Loucy (cell line): ENCODE data around the gene LRRC47.

Source experiments
- EZH2phosphoT487 ChIP-seq: fragments of 200-600 bp; IDR thresholded peaks from 2 replicates; pipeline ENCODE4 v1.6.1; 2018; ENCODE audit warnings: antibody characterized with exemption, mild to moderate bottlenecking, moderate library complexity, borderline replicate concordance
- TF ChIP-seq, protein P1 (sequence below): fragments of 200-600 bp; sonication (generic); conservative IDR thresholded peaks from 2 replicates; pipeline ENCODE4 v1.5.1; 2014; ENCODE audit warnings: mild to moderate bottlenecking, antibody characterized with exemption, low read length

DNA sequence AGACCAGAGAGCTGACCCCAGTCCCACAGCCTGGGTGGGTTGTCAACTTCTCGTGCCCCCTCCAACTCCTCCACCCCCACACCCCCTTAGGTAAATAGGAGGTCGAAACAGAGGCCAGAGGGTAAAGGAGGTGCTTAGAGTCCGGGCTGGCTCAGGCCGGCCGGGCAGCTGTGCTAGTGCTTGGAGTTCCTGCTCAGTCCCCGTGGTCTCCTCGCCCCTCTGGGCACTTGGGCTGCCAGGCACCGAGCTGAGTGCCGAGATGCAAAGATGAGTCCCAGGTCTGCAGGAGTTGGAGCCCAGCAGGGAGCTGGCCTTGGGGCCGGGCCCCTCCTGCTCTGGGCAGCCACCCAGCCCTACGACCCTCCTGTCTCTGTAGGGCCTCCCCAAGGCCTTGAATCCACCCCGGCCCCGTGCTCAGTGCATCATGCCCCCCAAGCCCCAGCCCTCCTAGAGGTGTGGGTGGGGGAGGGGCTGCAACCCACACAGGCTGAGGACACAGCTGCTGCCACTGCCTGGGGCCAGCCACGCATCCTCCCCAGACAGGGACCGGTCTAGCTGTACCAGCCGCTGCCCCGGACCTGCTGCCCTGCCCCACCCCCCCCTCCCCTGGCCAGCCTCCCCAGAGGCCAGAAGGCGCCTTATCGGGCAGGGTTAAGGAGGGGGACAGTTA lies 21.9 kb downstream of the LRRC47 start:
- TF ChIP-seq, protein P1, sequence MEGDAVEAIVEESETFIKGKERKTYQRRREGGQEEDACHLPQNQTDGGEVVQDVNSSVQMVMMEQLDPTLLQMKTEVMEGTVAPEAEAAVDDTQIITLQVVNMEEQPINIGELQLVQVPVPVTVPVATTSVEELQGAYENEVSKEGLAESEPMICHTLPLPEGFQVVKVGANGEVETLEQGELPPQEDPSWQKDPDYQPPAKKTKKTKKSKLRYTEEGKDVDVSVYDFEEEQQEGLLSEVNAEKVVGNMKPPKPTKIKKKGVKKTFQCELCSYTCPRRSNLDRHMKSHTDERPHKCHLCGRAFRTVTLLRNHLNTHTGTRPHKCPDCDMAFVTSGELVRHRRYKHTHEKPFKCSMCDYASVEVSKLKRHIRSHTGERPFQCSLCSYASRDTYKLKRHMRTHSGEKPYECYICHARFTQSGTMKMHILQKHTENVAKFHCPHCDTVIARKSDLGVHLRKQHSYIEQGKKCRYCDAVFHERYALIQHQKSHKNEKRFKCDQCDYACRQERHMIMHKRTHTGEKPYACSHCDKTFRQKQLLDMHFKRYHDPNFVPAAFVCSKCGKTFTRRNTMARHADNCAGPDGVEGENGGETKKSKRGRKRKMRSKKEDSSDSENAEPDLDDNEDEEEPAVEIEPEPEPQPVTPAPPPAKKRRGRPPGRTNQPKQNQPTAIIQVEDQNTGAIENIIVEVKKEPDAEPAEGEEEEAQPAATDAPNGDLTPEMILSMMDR = no peak
- TF ChIP-seq EZH2phosphoT487 = no peak
